ENCODE data around the gene ASF1B. TPM values are rescaled to one million over a fixed set of nuclear protein-coding genes. Genes with fewer than 3 reads are reported as not detected.

Gene ASF1B
- total RNA-seq, 1 experiment from 2014 or later = 78.1 TPM

- no peaks in the 10 kb centered on the region for H3K9me3 ChIP-seq (ENCODE audit: control insufficient read depth in 1 of 2, insufficient read depth in 1 of 2, low read depth in 1 of 2, low read length in 2 of 2)
- ChIA-PET CTCF (interaction anchor here (1.3 to 1.6 kb wide), 2 partner anchors 49 to 56 kb away, joined by 3 to 5 read pairs; partner anchors contain the start of gene IL27RA), RAD21 (ENCODE audit: low non-redundant PET in 1 of 2, low total read pairs in 2 of 2, uncharacterized antibody in 2 of 2, unreplicated experiment in 2 of 2) (no interaction called here), POLR2A (interaction anchor here (0.6 to 1.3 kb wide), 2 partner anchors 8 to 28 kb away, joined by 3 to 4 read pairs; no protein-coding TSS in a partner anchor)
- peaks cover 5 to 20% of the 10 kb centered on the region in 2 experiments; a peak in 2 of 4 replicates for H3K4me1 ChIP-seq (ENCODE audit: control insufficient read depth in 1 of 2, insufficient read depth in 2 of 2, low read length in 2 of 2)
- intact Hi-C loops (cut with micrococcal nuclease) = no loop called here
- H3K4me2 ChIP-seq (ENCODE audit: low read length) = peak overlapping the region; percentile 88
- H3K4me3 ChIP-seq (replicated peaks in 1 of 2; ENCODE audit: low read depth in 1 of 2, low read length in 2 of 2) = peak overlapping the region; percentile 49 to 80
- H4K20me1 ChIP-seq (ENCODE audit: insufficient read depth) = no peaks in the 10 kb centered on the region
- H3K9ac ChIP-seq (ENCODE audit: low read length) = peak overlapping the region; percentile 77
- no peaks in the 10 kb centered on the region for H3K27me3 ChIP-seq (ENCODE audit: insufficient read depth, low read length)
- no peaks in the 10 kb centered on the region for H3K36me3 ChIP-seq (ENCODE audit: control insufficient read depth in 1 of 2, insufficient read depth in 2 of 2, low read length in 2 of 2)
- peak overlapping the region; percentile 59 for H3K27ac ChIP-seq (ENCODE audit: low read depth, low read length)
- no peaks in the 10 kb centered on the region for H3K79me2 ChIP-seq (ENCODE audit: insufficient read depth, low read length)
- DNase-seq (ENCODE audit: low read depth, low spot score) (peak; percentile 99), ATAC-seq (peak; percentile 95)
- no peaks in the 10 kb centered on the region for H3K9me2 ChIP-seq (ENCODE audit: insufficient read depth)
- TSS peak; percentile 92 for BruUV-seq (replicated peaks)
- TF ChIP-seq CBX3 (IDR thresholded peaks at IDR 0.05; ENCODE audit: low read depth) (0 out of 2 replicates have a peak, but pooled peaks have one; percentile 25), MAX (IDR thresholded peaks at IDR 0.05) (no peak; the same call in 1 of the 2 replicates), SP1 (IDR thresholded peaks at IDR 0.05; ENCODE audit: low read depth) (peak; percentile 93), POLR2A (IDR thresholded peaks at IDR 0.05; ENCODE audit: borderline replicate concordance, extremely low read depth, insufficient read depth, insufficient read length) (peak; percentile 35), EGR1 (IDR thresholded peaks at IDR 0.05; ENCODE audit: low read depth) (peak; percentile 90), ZFX (IDR thresholded peaks at IDR 0.05) (0 out of 2 replicates have a peak, but pooled peaks have one; percentile 15), JUND (IDR thresholded peaks at IDR 0.05) (no peak), POLR2AphosphoS5 (IDR thresholded peaks at IDR 0.05; ENCODE audit: low read depth, low read length) (peak; percentile 77)
- peak overlapping the region; percentile 28 for H2AFZ ChIP-seq (ENCODE audit: low read depth, low read length, poor library complexity, severe bottlenecking)
Observed at GRCh38 chr19:14080887-14081796, 55.2 kb downstream of the ASF1B start.

GRCh38 chr19:14078411-14078810, 58.0 kb downstream of the ASF1B start:
- no peaks in the 10 kb centered on the region for H3K79me2 ChIP-seq (ENCODE audit: insufficient read depth, low read length)
- ChIA-PET RAD21 (ENCODE audit: low non-redundant PET in 1 of 2, low total read pairs in 2 of 2, uncharacterized antibody in 2 of 2, unreplicated experiment in 2 of 2) (no interaction called here), POLR2A (interaction anchor here (0.6 kb wide), 1 partner anchor 220 kb away, joined by 5 read pairs; no protein-coding TSS in a partner anchor), CTCF (interaction anchor here (0.7 kb wide), 1 partner anchor 37 kb away, joined by 3 read pairs; no protein-coding TSS in a partner anchor)
- H3K9me3 ChIP-seq (ENCODE audit: control insufficient read depth in 1 of 2, insufficient read depth in 1 of 2, low read depth in 1 of 2, low read length in 2 of 2) = no peaks in the 10 kb centered on the region
- DNase-seq (ENCODE audit: low read depth, low spot score) (no peak), ATAC-seq (no peak)
- BruUV-seq (replicated peaks) = no TSS peak
- no peaks in the 10 kb centered on the region for H3K27me3 ChIP-seq (ENCODE audit: insufficient read depth, low read length)
- intact Hi-C loops (cut with micrococcal nuclease) = loop anchor here (10.0 kb wide), 1 partner anchor 294 kb away; no protein-coding TSS in a partner anchor
- TF ChIP-seq JUND (IDR thresholded peaks at IDR 0.05) (no peak), CTCF (IDR thresholded peaks at IDR 0.05 in 2 of 3, conservative IDR thresholded peaks at IDR 0.05 in 1 of 3; ENCODE audit: borderline replicate concordance in 1 of 3, insufficient read depth in 1 of 3, low read depth in 2 of 3, low read length in 2 of 3) (no peak), ZNF274 (IDR thresholded peaks at IDR 0.05; ENCODE audit: low read depth, low read length) (no peak), YY1 (IDR thresholded peaks at IDR 0.05; ENCODE audit: extremely low read depth, insufficient replicate concordance, low read depth, low read length) (no peak), SIN3A (IDR thresholded peaks at IDR 0.05; ENCODE audit: low read depth) (no peak), POLR2A (IDR thresholded peaks at IDR 0.05; ENCODE audit: borderline replicate concordance, extremely low read depth, insufficient read depth, insufficient read length) (no peak), ZFX (IDR thresholded peaks at IDR 0.05) (no peak), SP1 (IDR thresholded peaks at IDR 0.05; ENCODE audit: low read depth) (no peak)
- no peak overlapping the region for H3K27ac ChIP-seq (ENCODE audit: low read depth, low read length)
- H3K9me2 ChIP-seq (ENCODE audit: insufficient read depth) = no peaks in the 10 kb centered on the region
- H4K20me1 ChIP-seq (ENCODE audit: insufficient read depth) = no peaks in the 10 kb centered on the region
- H3K4me2 ChIP-seq (ENCODE audit: low read length) = no peak overlapping the region
- H3K4me3 ChIP-seq (replicated peaks in 1 of 2; ENCODE audit: low read depth in 1 of 2, low read length in 2 of 2) = no peak overlapping the region
- H3K9ac ChIP-seq (ENCODE audit: low read length) = no peak overlapping the region
- no peak overlapping the region for H2AFZ ChIP-seq (ENCODE audit: low read depth, low read length, poor library complexity, severe bottlenecking)
- H3K4me1 ChIP-seq (ENCODE audit: control insufficient read depth in 1 of 2, insufficient read depth in 2 of 2, low read length in 2 of 2) = peaks cover 10 to 38% of the 10 kb centered on the region in 2 experiments
- H3K36me3 ChIP-seq (ENCODE audit: control insufficient read depth in 1 of 2, insufficient read depth in 2 of 2, low read length in 2 of 2) = no peaks in the 10 kb centered on the region

All from HCT116 (cell line).